ENCODE measurements around the gene MR1.

Gene MR1

DNA sequence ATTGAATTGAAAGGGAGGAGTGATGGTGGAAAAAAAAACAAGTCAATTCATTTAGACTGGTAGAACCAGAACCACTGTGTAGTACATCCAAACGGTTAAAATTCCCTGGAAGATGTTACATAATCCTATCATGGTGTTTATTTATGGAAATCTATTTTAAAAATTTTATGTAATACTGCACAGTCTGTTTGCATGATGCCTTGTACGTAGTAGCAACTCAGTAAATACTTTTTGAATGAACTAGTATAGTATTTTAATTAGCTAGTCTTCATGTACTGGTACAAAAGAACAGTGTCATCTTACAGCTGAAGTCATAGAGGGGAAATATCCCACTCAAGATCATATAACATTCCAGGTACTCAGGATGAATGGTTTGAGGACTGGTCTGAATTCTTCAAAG, 27.7 kb downstream of the MR1 start:
- H2AFZ ChIP-seq (ENCODE audit: low read length) = no peak overlapping the region
- no peaks in the 10 kb centered on the region for H3K79me2 ChIP-seq (ENCODE audit: insufficient read depth, low read length)
- peaks cover 7% of the 10 kb centered on the region; the same call in 1 of the 2 replicates for H3F3A ChIP-seq (ENCODE audit: low read depth)
- peaks cover 6% of the 10 kb centered on the region; the same call in 1 of the 2 replicates for H3K9me3 ChIP-seq (ENCODE audit: insufficient read depth, low read depth, low read length)
- H3K36me3 ChIP-seq (ENCODE audit: insufficient read depth, low read length) = no peaks in the 10 kb centered on the region
- H3K4me2 ChIP-seq (ENCODE audit: low read depth, low read length, poor library complexity, severe bottlenecking) = peak overlapping the region; percentile 73
- no peaks in the 10 kb centered on the region for H4K20me1 ChIP-seq (ENCODE audit: insufficient read depth, low read length, poor library complexity, severe bottlenecking)
- H3K27me3 ChIP-seq (ENCODE audit: insufficient read depth, low read length, poor library complexity, severe bottlenecking) = no peaks in the 10 kb centered on the region
- peak overlapping the region; percentile 62 for H3K9ac ChIP-seq (ENCODE audit: low read depth, low read length, poor library complexity, severe bottlenecking)
- H3K9me2 ChIP-seq (replicated peaks; ENCODE audit: low read depth, low read length) = no peaks in the 10 kb centered on the region
- peaks cover 33% of the 10 kb centered on the region for H3K4me1 ChIP-seq (ENCODE audit: insufficient read depth, low read length, poor library complexity, severe bottlenecking)
- TF ChIP-seq EZH2phosphoT487 (IDR thresholded peaks at IDR 0.05; ENCODE audit: borderline replicate concordance) = no peak
- TF ChIP-seq, protein P1, sequence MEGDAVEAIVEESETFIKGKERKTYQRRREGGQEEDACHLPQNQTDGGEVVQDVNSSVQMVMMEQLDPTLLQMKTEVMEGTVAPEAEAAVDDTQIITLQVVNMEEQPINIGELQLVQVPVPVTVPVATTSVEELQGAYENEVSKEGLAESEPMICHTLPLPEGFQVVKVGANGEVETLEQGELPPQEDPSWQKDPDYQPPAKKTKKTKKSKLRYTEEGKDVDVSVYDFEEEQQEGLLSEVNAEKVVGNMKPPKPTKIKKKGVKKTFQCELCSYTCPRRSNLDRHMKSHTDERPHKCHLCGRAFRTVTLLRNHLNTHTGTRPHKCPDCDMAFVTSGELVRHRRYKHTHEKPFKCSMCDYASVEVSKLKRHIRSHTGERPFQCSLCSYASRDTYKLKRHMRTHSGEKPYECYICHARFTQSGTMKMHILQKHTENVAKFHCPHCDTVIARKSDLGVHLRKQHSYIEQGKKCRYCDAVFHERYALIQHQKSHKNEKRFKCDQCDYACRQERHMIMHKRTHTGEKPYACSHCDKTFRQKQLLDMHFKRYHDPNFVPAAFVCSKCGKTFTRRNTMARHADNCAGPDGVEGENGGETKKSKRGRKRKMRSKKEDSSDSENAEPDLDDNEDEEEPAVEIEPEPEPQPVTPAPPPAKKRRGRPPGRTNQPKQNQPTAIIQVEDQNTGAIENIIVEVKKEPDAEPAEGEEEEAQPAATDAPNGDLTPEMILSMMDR (conservative IDR thresholded peaks at IDR 0.05; ENCODE audit: low read length) = no peak
- H3K4me3 ChIP-seq (ENCODE audit: low read length, poor library complexity, severe bottlenecking) = no peak overlapping the region

DNA sequence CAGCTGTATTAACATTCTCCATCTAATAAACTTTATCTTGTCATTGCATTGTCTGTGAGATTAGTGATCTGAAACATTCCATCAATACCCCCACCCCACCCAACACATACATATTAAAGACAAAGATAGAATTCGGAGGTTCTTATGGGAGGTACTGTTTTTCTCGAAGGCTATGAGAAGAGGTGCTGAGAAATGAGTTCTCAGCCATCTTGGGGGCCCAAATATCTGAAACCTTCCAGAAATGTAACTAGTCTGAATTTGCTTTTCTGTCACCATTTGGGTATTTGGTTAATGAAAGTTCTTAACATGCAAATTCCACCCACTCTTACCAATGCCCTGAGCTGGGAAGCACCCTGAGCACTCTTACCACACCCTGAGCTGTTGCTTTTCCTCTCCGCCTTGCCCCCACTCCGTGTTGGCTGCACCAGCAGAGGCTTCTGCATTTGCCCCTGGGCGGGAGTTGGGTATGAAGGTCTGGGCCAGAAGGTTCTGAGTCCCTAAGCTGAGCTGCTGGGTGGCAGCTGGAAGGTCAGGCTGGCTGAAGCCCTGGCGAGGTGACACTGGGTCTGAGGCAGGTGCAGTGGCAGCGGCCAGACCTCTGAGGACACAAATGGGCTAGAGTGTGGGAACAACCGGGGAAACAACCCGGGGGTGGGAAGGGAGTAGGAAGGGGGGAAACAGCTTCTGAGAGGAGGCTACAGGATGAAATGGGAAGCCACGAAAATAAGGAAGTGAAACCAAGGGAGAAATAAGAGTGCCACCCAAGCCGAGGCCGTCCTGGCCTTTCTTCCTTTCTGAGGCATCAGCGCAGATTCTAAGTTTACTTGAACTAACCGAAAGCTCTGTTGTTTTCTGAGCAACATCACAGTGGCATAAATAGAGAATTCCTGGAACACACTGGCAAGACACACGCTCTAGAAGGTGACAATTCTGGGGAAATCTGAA, 28.4 kb downstream of the MR1 start:
- H3K36me3 ChIP-seq (ENCODE audit: insufficient read depth, low read length) = no peaks in the 10 kb centered on the region
- peak overlapping the region; percentile 62 for H3K9ac ChIP-seq (ENCODE audit: low read depth, low read length, poor library complexity, severe bottlenecking)
- peaks cover 6% of the 10 kb centered on the region; the same call in 1 of the 2 replicates for H3K9me3 ChIP-seq (ENCODE audit: insufficient read depth, low read depth, low read length)
- no peaks in the 10 kb centered on the region for H3K9me2 ChIP-seq (replicated peaks; ENCODE audit: low read depth, low read length)
- peaks cover 33% of the 10 kb centered on the region for H3K4me1 ChIP-seq (ENCODE audit: insufficient read depth, low read length, poor library complexity, severe bottlenecking)
- peak overlapping the region; percentile 36 for H2AFZ ChIP-seq (ENCODE audit: low read length)
- TF ChIP-seq, protein P1 (conservative IDR thresholded peaks at IDR 0.05; ENCODE audit: low read length) = no peak
- no peak for TF ChIP-seq EZH2phosphoT487 (IDR thresholded peaks at IDR 0.05; ENCODE audit: borderline replicate concordance)
- no peaks in the 10 kb centered on the region for H3K79me2 ChIP-seq (ENCODE audit: insufficient read depth, low read length)
- H3K4me2 ChIP-seq (ENCODE audit: low read depth, low read length, poor library complexity, severe bottlenecking) = peak overlapping the region; percentile 73
- H3K27me3 ChIP-seq (ENCODE audit: insufficient read depth, low read length, poor library complexity, severe bottlenecking) = no peaks in the 10 kb centered on the region
- peaks cover 7% of the 10 kb centered on the region; the same call in 1 of the 2 replicates for H3F3A ChIP-seq (ENCODE audit: low read depth)
- H3K4me3 ChIP-seq (ENCODE audit: low read length, poor library complexity, severe bottlenecking) = peak overlapping the region; percentile 63
- no peaks in the 10 kb centered on the region for H4K20me1 ChIP-seq (ENCODE audit: insufficient read depth, low read length, poor library complexity, severe bottlenecking)

DNA sequence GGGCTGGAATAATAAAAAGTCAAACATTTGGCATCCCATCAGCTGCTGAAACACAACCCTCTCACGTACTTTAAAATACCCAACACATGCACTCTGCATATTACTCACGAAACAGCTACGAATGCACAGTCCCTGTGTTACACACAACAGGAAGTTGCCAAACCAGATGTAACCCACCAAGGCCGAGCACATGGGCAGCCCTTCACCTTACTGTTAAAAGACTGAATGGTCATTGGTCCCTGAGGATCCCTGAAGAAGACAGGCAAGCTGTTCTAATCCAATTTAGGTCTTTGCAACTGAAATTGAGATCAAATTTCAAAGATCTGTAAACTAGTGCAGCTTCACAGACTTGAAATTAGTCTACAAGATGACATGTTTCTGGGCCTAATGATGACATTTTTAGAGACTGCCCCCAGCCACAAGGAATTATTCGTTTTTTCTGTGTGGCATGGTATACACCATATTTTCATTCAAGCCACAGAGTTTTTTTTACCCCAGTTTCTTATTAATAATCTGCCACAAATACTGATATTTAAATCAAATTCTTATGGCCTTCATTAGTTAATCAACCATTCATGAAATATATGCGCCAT, 29.1 kb downstream of the MR1 start:
- Histone ChIP-seq H2AFZ (ENCODE audit: low read length) (peak overlapping the region; percentile 36), H3K9ac (ENCODE audit: low read depth, low read length, poor library complexity, severe bottlenecking) (peak overlapping the region; percentile 62), H3K27me3 (ENCODE audit: insufficient read depth, low read length, poor library complexity, severe bottlenecking) (no peaks in the 10 kb centered on the region), H3K79me2 (ENCODE audit: insufficient read depth, low read length) (no peaks in the 10 kb centered on the region), H3K4me1 (ENCODE audit: insufficient read depth, low read length, poor library complexity, severe bottlenecking) (peaks cover 33% of the 10 kb centered on the region), H3K36me3 (ENCODE audit: insufficient read depth, low read length) (no peaks in the 10 kb centered on the region), H3K4me2 (ENCODE audit: low read depth, low read length, poor library complexity, severe bottlenecking) (peak overlapping the region; percentile 73), H3K4me3 (ENCODE audit: low read length, poor library complexity, severe bottlenecking) (peak overlapping the region; percentile 63), H4K20me1 (ENCODE audit: insufficient read depth, low read length, poor library complexity, severe bottlenecking) (no peaks in the 10 kb centered on the region), H3K9me3 (ENCODE audit: insufficient read depth, low read depth, low read length) (peaks cover 6% of the 10 kb centered on the region; the same call in 1 of the 2 replicates), H3K9me2 (replicated peaks; ENCODE audit: low read depth, low read length) (no peaks in the 10 kb centered on the region), H3F3A (ENCODE audit: low read depth) (peaks cover 7% of the 10 kb centered on the region; the same call in 1 of the 2 replicates)
- no peak for TF ChIP-seq EZH2phosphoT487 (IDR thresholded peaks at IDR 0.05; ENCODE audit: borderline replicate concordance)
- TF ChIP-seq, protein P1 (conservative IDR thresholded peaks at IDR 0.05; ENCODE audit: low read length) = no peak
